Ishikawa (cell line): Measurements from ENCODE around the gene DESI1.

ENCODE experiments used
- CEBPB ChIP-seq: IDR thresholded peaks from 2 replicates; pipeline ENCODE4 v1.6.1; 2012
- CREB1 ChIP-seq: IDR thresholded peaks from 2 replicates; pipeline ENCODE4 v1.6.1; 2012; ENCODE audit warnings: low read depth
- EGR1 ChIP-seq: IDR thresholded peaks from 2 replicates; pipeline ENCODE4 v1.6.1; 2012
- EP300 ChIP-seq: IDR thresholded peaks from 2 replicates; pipeline ENCODE4 v1.6.1; 2012; ENCODE audit warnings: borderline replicate concordance
- FOXM1 ChIP-seq: IDR thresholded peaks from 2 replicates; pipeline ENCODE4 v1.6.1; 2012; ENCODE audit warnings: low read depth, borderline replicate concordance
- MAX ChIP-seq: IDR thresholded peaks from 2 replicates; pipeline ENCODE4 v1.6.1; 2012
- NFIC ChIP-seq: IDR thresholded peaks from 2 replicates; pipeline ENCODE4 v1.6.1; 2012
- RAD21 ChIP-seq: IDR thresholded peaks from 2 replicates; pipeline ENCODE4 v1.6.1; 2012; ENCODE audit warnings: low read depth
- TAF1 ChIP-seq: IDR thresholded peaks from 2 replicates; pipeline ENCODE4 v1.6.1; 2012; ENCODE audit warnings: low read depth, mild to moderate bottlenecking
- TCF12 ChIP-seq: IDR thresholded peaks from 2 replicates; pipeline ENCODE4 v1.6.1; 2012; ENCODE audit warnings: low read depth
- TEAD4 ChIP-seq: IDR thresholded peaks from 2 replicates; pipeline ENCODE4 v1.6.1; 2012
- YY1 ChIP-seq: IDR thresholded peaks from 2 replicates; pipeline ENCODE4 v1.6.1; 2012; ENCODE audit warnings: low read depth
- ZBTB7A ChIP-seq: IDR thresholded peaks from 2 replicates; pipeline ENCODE4 v1.6.1; 2012; ENCODE audit warnings: low read depth
- TF ChIP-seq, protein P1 (sequence below): IDR thresholded peaks from 2 replicates; pipeline ENCODE4 v1.6.1; 2012
- TF ChIP-seq, protein P2 (sequence below): IDR thresholded peaks from 2 replicates; pipeline ENCODE4 v1.6.1; 2012; ENCODE audit warnings: low read depth, mild to moderate bottlenecking

DESI1 gene

DNA sequence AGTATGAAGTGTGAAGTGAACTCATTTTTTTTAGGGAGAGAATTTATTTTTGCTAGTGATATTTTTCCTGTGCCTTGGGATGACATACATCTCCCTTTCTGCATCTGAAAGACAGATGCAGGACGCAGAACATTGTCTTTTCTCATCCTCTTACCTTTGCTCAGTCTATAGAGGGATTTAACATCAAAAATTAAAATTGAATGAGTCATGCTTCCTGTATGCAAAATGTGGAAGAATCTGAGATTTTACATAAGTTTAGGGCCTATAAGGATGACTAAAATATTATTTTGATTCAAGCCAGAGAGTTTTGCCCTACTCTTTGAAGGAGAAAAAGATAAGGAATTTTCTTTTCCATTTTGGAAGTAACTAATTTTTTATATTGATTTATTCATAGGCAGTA is 27.6 kb upstream of the DESI1 start:
- no peak for TF ChIP-seq CREB1

DNA sequence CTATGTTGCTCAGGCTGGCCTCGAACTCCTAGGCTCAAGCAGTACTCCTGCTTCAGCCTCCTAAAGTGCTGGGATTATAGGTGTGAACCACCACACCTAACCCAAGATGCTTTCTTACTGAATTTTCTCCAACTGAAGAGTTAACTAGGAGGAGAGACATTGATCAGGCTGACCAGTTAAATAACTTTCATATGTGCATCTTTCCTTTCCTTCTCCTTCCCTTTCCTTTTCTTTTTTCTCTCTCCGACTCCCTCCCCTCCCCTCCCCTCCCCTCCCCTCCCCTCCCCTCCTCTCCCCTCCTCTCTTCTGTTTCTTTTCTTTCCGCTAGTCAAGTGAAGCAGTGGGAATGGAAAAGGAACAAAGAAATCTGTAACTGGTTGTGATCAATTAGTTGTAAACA is 26.9 kb upstream of the DESI1 start:
- TF ChIP-seq TEAD4, result no peak
- TF ChIP-seq, protein P1, sequence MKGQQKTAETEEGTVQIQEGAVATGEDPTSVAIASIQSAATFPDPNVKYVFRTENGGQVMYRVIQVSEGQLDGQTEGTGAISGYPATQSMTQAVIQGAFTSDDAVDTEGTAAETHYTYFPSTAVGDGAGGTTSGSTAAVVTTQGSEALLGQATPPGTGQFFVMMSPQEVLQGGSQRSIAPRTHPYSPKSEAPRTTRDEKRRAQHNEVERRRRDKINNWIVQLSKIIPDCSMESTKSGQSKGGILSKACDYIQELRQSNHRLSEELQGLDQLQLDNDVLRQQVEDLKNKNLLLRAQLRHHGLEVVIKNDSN, result no peak
- no peak for TF ChIP-seq CREB1
- TF ChIP-seq EGR1, result no peak

DNA sequence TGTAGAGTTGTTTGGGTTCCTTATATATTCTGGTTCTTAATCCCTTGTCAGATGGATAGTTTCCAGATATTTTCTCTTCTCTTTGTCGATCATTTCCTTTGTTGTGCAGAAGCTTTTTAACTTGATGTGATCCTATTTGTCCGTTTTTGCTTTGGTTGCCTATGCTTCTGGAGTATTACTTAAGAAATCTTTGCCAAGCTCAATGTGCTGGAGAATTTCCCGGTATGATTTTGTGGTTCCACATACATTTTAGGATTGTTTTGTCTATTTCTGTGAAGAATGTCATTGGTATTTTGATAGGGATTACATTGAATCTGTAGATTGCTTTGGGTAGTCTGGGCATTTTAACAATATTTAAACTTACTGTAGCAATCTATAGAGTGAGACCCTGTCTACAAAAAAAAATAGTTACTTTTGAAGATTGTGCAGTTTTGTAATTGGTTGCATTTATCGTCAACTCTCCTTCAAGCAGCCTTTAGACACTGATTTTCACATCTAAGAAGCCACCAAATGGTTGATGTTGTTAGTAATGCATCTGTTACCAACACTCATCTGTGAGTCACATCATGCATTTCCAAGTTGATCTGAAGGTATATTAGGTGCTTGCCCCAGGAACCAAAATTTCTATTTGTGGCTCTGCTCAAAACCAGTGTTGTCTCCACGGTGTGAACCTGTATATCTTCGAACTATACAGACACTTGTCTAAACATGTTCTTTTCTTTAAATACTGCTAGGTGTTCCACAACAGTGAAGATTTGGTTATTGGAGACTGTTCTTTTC is 21.7 kb upstream of the DESI1 start:
- TF ChIP-seq TEAD4 (no peak), TCF12 (no peak), RAD21 (no peak), ZBTB7A (no peak), EGR1 (no peak), TAF1 (no peak), FOXM1 (no peak)
- TF ChIP-seq, protein P1, result no peak
- TF ChIP-seq, protein P2, sequence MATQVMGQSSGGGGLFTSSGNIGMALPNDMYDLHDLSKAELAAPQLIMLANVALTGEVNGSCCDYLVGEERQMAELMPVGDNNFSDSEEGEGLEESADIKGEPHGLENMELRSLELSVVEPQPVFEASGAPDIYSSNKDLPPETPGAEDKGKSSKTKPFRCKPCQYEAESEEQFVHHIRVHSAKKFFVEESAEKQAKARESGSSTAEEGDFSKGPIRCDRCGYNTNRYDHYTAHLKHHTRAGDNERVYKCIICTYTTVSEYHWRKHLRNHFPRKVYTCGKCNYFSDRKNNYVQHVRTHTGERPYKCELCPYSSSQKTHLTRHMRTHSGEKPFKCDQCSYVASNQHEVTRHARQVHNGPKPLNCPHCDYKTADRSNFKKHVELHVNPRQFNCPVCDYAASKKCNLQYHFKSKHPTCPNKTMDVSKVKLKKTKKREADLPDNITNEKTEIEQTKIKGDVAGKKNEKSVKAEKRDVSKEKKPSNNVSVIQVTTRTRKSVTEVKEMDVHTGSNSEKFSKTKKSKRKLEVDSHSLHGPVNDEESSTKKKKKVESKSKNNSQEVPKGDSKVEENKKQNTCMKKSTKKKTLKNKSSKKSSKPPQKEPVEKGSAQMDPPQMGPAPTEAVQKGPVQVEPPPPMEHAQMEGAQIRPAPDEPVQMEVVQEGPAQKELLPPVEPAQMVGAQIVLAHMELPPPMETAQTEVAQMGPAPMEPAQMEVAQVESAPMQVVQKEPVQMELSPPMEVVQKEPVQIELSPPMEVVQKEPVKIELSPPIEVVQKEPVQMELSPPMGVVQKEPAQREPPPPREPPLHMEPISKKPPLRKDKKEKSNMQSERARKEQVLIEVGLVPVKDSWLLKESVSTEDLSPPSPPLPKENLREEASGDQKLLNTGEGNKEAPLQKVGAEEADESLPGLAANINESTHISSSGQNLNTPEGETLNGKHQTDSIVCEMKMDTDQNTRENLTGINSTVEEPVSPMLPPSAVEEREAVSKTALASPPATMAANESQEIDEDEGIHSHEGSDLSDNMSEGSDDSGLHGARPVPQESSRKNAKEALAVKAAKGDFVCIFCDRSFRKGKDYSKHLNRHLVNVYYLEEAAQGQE, result no peak

- TF ChIP-seq ZBTB7A, result no peak
- no peak for TF ChIP-seq MAX
- TF ChIP-seq, protein P2, result no peak
Measured at GRCh38 chr22:41641854-41642253, 21.0 kb upstream of the DESI1 start.

GRCh38 chr22:41638748-41639147 is 17.9 kb upstream of the DESI1 start:
- no peak for TF ChIP-seq TCF12
- no peak for TF ChIP-seq TAF1
- no peak for TF ChIP-seq CEBPB
- no peak for TF ChIP-seq NFIC
- no peak for TF ChIP-seq FOXM1
- no peak for TF ChIP-seq YY1
- TF ChIP-seq, protein P2, result no peak
- no peak for TF ChIP-seq EP300
- no peak for TF ChIP-seq CREB1
- TF ChIP-seq, protein P1, result no peak
- no peak for TF ChIP-seq MAX
- no peak for TF ChIP-seq ZBTB7A
- no peak for TF ChIP-seq TEAD4
- TF ChIP-seq EGR1, result no peak
- TF ChIP-seq RAD21, result no peak
